SK-N-SH (cell line): ENCODE measurements around the gene CCDC28A. TPM values are rescaled to one million over a fixed set of nuclear protein-coding genes. Genes with fewer than 3 reads are reported as not detected.
A peak's percentile ranks its signal among the peaks of the same experiment; 100 is the strongest.

Experiments used
- CTCF ChIA-PET: fragments of 300-600, 350-600 bp; formaldehyde crosslinking; extraction: SDS; loops from one replicate; lab custom pipeline; 2021; lab: Yijun Ruan, JAX
- POLR2A ChIA-PET: fragments of 350-600 bp; sonication (Branson Sonifier 250); formaldehyde crosslinking; extraction: SDS; loops from one replicate; lab custom pipeline; 2020; ENCODE audit warnings: antibody characterized with exemption, inconsistent platforms; lab: Yijun Ruan, JAX
- DNase-seq: peaks from one replicate; pipeline ENCODE4 v3.0.0; 2012
- H2AFZ ChIP-seq: fragments of 200-600 bp; sonication (generic); 2 replicates; pipeline ENCODE4 v1.8.1; 2016; ENCODE audit warnings: antibody characterized with exemption, mild to moderate bottlenecking, low read depth
- H3F3A ChIP-seq: fragments of 200-600 bp; sonication (generic); replicated peaks from 2 replicates; pipeline ENCODE3; 2016; ENCODE audit warnings: antibody characterized with exemption, mild to moderate bottlenecking; ENCODE audit not compliant: insufficient read depth
- H3K27ac ChIP-seq, 2 experiments: fragments of 200-500 bp in 1 of 2; fragments of 200-600 bp in 1 of 2; sonication (Bioruptor generic) in 1 of 2; sonication (generic), shearing (Covaris generic) in 1 of 2; 2 replicates each; pipeline versions ENCODE4 v1.5.1 to v1.6.1; 2014 to 2016; ENCODE audit warnings: low read depth in 2 of 2, inconsistent platforms in 1 of 2, low read length in 1 of 2, mild to moderate bottlenecking in 1 of 2, mixed read lengths in 1 of 2
- H3K27me3 ChIP-seq: fragments of 200-600 bp; sonication (generic), shearing (Covaris generic); 2 replicates; pipeline ENCODE4 v1.6.1; 2016; ENCODE audit warnings: mixed run types; ENCODE audit not compliant: insufficient read depth
- H3K36me3 ChIP-seq, 2 experiments: fragments of 200-500 bp in 1 of 2; fragments of 200-600 bp in 1 of 2; sonication (Bioruptor generic) in 1 of 2; sonication (generic) in 1 of 2; replicated peaks in 1 of 2; 2 replicates each; pipeline versions ENCODE3 to v1.5.1; 2014 to 2016; ENCODE audit warnings: low read length in 1 of 2, mild to moderate bottlenecking in 1 of 2; ENCODE audit not compliant: insufficient read depth in 2 of 2, control insufficient read depth in 1 of 2
- H3K4me1 ChIP-seq, 2 experiments: fragments of 200-500 bp in 1 of 2; fragments of 200-600 bp in 1 of 2; sonication (Bioruptor generic) in 1 of 2; sonication (generic), shearing (Covaris generic) in 1 of 2; 2 replicates each; pipeline versions ENCODE4 v1.5.1 to v1.6.1; 2014 to 2016; ENCODE audit warnings: low read depth in 1 of 2, low read length in 1 of 2, mixed run types in 1 of 2; ENCODE audit not compliant: insufficient read depth in 2 of 2, control insufficient read depth in 1 of 2
- H3K4me2 ChIP-seq: fragments of 200-600 bp; sonication (generic), shearing (Covaris generic); 2 replicates; pipeline ENCODE4 v1.6.1; 2017; ENCODE audit warnings: mixed run types
- H3K4me3 ChIP-seq, 2 experiments: fragments of 200-500 bp in 1 of 2; fragments of 200-600 bp in 1 of 2; sonication (Bioruptor generic) in 1 of 2; sonication (generic), shearing (Covaris generic) in 1 of 2; 2 replicates each; pipeline versions ENCODE4 v1.5.1 to v1.8.1; 2014 to 2016; ENCODE audit warnings: low read depth in 2 of 2, inconsistent platforms in 1 of 2, low read length in 1 of 2, mild to moderate bottlenecking in 1 of 2, mixed read lengths in 1 of 2, moderate library complexity in 1 of 2
- H3K79me2 ChIP-seq: fragments of 200-600 bp; sonication (generic); 2 replicates; pipeline ENCODE4 v1.8.1; 2017; ENCODE audit warnings: mild to moderate bottlenecking; ENCODE audit not compliant: insufficient read depth
- H3K9ac ChIP-seq: fragments of 200-600 bp; sonication (generic); 2 replicates; pipeline ENCODE4 v1.6.1; 2017; ENCODE audit warnings: mixed run types
- H3K9me2 ChIP-seq: fragments of 200-600 bp; sonication (generic); 2 replicates; pipeline ENCODE4 v1.6.1; 2017; ENCODE audit warnings: mixed run types
- H3K9me3 ChIP-seq: fragments of 200-600 bp; sonication (generic); 2 replicates; pipeline ENCODE4 v1.6.1; 2017; ENCODE audit warnings: mixed run types, mild to moderate bottlenecking, moderate library complexity
- H4K20me1 ChIP-seq: fragments of 200-600 bp; sonication (generic); 2 replicates; pipeline ENCODE4 v1.6.1; 2017; ENCODE audit warnings: mild to moderate bottlenecking, mixed run types; ENCODE audit not compliant: insufficient read depth
- CHD2 ChIP-seq: fragments of 150-350 bp; IDR thresholded peaks from 2 replicates; pipeline ENCODE4 v1.6.1; 2018; ENCODE audit warnings: low read length; ENCODE audit not compliant: partially characterized antibody
- EP300 ChIP-seq, 2 experiments: IDR thresholded peaks; 2 replicates each; pipeline versions ENCODE4 v1.4.0 to v1.6.1; 2012; ENCODE audit warnings: borderline replicate concordance in 1 of 2, low read depth in 1 of 2, low read length in 1 of 2
- EZH2phosphoT487 ChIP-seq: fragments of 200-600 bp; sonication (generic); IDR thresholded peaks from 2 replicates; pipeline ENCODE4 v1.6.1; 2017; ENCODE audit warnings: low read depth, mixed run types, mild to moderate bottlenecking, antibody characterized with exemption, moderate library complexity, borderline replicate concordance
- FOSL2 ChIP-seq: IDR thresholded peaks from 2 replicates; pipeline ENCODE4 v1.4.0; 2012; ENCODE audit warnings: low read depth, mild to moderate bottlenecking, moderate library complexity, borderline replicate concordance
- FOXJ3 ChIP-seq: sonication (generic); formaldehyde crosslinking; IDR thresholded peaks from 2 replicates; pipeline ENCODE4 v1.5.1; 2020; ENCODE audit warnings: mild to moderate bottlenecking, missing genetic modification reagents
- FOXM1 ChIP-seq: IDR thresholded peaks from 2 replicates; pipeline ENCODE4 v1.4.0; 2012; ENCODE audit warnings: low read depth, mild to moderate bottlenecking
- GABPA ChIP-seq: IDR thresholded peaks from 2 replicates; pipeline ENCODE4 v1.4.0; 2012; ENCODE audit warnings: low read depth, mild to moderate bottlenecking
- JUND ChIP-seq: IDR thresholded peaks from 2 replicates; pipeline ENCODE4 v1.4.0; 2012
- NFIC ChIP-seq: IDR thresholded peaks from 2 replicates; pipeline ENCODE4 v1.4.0; 2012; ENCODE audit warnings: borderline replicate concordance
- POLR2AphosphoS5 ChIP-seq: IDR thresholded peaks from 2 replicates; pipeline ENCODE4 v1.6.1; 2012; ENCODE audit warnings: low read depth, low read length
- RAD21 ChIP-seq: IDR thresholded peaks from 2 replicates; pipeline ENCODE4 v1.6.1; 2012; ENCODE audit warnings: mild to moderate bottlenecking, low read length
- RCOR1 ChIP-seq: fragments of 150-350 bp; IDR thresholded peaks from 2 replicates; pipeline ENCODE4 v1.6.1; 2017; ENCODE audit warnings: antibody characterized with exemption, low read length
- SIN3A ChIP-seq: IDR thresholded peaks from 2 replicates; pipeline ENCODE4 v1.6.1; 2012; ENCODE audit warnings: low read depth, mild to moderate bottlenecking, low read length, moderate library complexity, borderline replicate concordance
- SMC3 ChIP-seq: IDR thresholded peaks from 2 replicates; pipeline ENCODE4 v1.6.1; 2012; ENCODE audit warnings: low read depth, low read length, improper control_type of control experiment
- TAF1 ChIP-seq: IDR thresholded peaks from 2 replicates; pipeline ENCODE4 v1.6.1; 2012; ENCODE audit warnings: low read depth, mild to moderate bottlenecking, low read length, moderate library complexity, borderline replicate concordance
- TCF12 ChIP-seq: IDR thresholded peaks from 2 replicates; pipeline ENCODE4 v1.4.0; 2012
- TEAD4 ChIP-seq: IDR thresholded peaks from 2 replicates; pipeline ENCODE4 v1.4.0; 2012; ENCODE audit warnings: mild to moderate bottlenecking, borderline replicate concordance; ENCODE audit not compliant: insufficient read depth
- WGBS: methylation state at CpG from one replicate; pipeline ENCODE4 v1.1.6; 2017; ENCODE audit warnings: low lambda C conversion rate; 5-methylcytosine and 5-hydroxymethylcytosine counted together
- polyA plus RNA-seq, 3 experiments: library from polyadenylated mRNA; depleted of rRNA; stranded (reverse); fragments of >200 nt; gene quantifications; 2 replicates each; pipeline ENCODE4 v1.2.3, GENCODE V29; 2012
- TF ChIP-seq, protein P1 (sequence below): IDR thresholded peaks from 2 replicates; pipeline ENCODE4 v1.6.1; 2012; ENCODE audit warnings: mild to moderate bottlenecking, low read depth, low read length, moderate library complexity
- TF ChIP-seq, protein P2 (sequence below): fragments of 200-600 bp; sonication (generic); IDR thresholded peaks from 2 replicates; pipeline ENCODE4 v1.6.1; 2017; ENCODE audit warnings: antibody characterized with exemption, mild to moderate bottlenecking, moderate library complexity
- TF ChIP-seq, protein P3 (sequence below): IDR thresholded peaks from 2 replicates; pipeline ENCODE4; 2012
- TF ChIP-seq, protein P4 (sequence below): fragments of 150-350 bp; IDR thresholded peaks from 2 replicates; pipeline ENCODE4 v1.6.1; 2017; ENCODE audit warnings: antibody characterized with exemption, low read length, low read depth, borderline replicate concordance

CCDC28A gene
- polyA plus RNA-seq, 1 of the 3 experiments (the other 2 are of a cell fraction): 11.4 TPM

DNA sequence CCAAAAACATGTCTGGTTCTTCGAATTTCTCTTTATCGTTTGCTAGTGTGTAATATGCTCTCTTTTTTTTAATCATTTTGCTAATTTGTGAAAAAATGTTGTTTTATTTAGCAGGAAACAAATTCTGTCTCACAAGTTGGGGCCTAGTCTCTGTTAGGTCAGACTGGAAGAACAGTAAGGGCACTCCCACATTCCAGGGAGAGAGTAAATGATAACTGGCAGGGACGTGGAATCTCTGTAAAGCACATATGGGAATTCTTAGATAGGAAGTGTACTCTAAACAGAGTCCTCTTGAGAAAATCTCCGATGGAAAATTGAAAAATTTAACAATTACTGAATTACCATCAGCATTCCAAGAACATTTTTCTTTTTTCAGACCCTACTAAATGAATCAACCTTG, 16.4 kb upstream of the CCDC28A start:
- Histone ChIP-seq H2AFZ (no peak overlapping the region), H3K27ac (no peak overlapping the region), H3K27me3 (no peaks in the 10 kb centered on the region), H3K9me2 (no peaks in the 10 kb centered on the region), H3K9me3 (no peaks in the 10 kb centered on the region), H3K4me1 (no peaks in the 10 kb centered on the region), H3K4me2 (no peak overlapping the region), H3K9ac (no peak overlapping the region), H3F3A (no peaks in the 10 kb centered on the region), H3K4me3 (no peak overlapping the region), H3K79me2 (no peaks in the 10 kb centered on the region), H3K36me3 (no peaks in the 10 kb centered on the region), H4K20me1 (no peaks in the 10 kb centered on the region)
- POLR2A ChIA-PET: no interaction called here
- TF ChIP-seq RAD21 (no peak), TEAD4 (no peak), FOSL2 (no peak), NFIC (no peak), EZH2phosphoT487 (no peak)
- TF ChIP-seq, protein P1, sequence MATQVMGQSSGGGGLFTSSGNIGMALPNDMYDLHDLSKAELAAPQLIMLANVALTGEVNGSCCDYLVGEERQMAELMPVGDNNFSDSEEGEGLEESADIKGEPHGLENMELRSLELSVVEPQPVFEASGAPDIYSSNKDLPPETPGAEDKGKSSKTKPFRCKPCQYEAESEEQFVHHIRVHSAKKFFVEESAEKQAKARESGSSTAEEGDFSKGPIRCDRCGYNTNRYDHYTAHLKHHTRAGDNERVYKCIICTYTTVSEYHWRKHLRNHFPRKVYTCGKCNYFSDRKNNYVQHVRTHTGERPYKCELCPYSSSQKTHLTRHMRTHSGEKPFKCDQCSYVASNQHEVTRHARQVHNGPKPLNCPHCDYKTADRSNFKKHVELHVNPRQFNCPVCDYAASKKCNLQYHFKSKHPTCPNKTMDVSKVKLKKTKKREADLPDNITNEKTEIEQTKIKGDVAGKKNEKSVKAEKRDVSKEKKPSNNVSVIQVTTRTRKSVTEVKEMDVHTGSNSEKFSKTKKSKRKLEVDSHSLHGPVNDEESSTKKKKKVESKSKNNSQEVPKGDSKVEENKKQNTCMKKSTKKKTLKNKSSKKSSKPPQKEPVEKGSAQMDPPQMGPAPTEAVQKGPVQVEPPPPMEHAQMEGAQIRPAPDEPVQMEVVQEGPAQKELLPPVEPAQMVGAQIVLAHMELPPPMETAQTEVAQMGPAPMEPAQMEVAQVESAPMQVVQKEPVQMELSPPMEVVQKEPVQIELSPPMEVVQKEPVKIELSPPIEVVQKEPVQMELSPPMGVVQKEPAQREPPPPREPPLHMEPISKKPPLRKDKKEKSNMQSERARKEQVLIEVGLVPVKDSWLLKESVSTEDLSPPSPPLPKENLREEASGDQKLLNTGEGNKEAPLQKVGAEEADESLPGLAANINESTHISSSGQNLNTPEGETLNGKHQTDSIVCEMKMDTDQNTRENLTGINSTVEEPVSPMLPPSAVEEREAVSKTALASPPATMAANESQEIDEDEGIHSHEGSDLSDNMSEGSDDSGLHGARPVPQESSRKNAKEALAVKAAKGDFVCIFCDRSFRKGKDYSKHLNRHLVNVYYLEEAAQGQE: no peak
- 59% methylated on average over 4 of the region's 4 CpGs for WGBS
- CTCF ChIA-PET: no interaction called here
- no peak for DNase-seq

DNA sequence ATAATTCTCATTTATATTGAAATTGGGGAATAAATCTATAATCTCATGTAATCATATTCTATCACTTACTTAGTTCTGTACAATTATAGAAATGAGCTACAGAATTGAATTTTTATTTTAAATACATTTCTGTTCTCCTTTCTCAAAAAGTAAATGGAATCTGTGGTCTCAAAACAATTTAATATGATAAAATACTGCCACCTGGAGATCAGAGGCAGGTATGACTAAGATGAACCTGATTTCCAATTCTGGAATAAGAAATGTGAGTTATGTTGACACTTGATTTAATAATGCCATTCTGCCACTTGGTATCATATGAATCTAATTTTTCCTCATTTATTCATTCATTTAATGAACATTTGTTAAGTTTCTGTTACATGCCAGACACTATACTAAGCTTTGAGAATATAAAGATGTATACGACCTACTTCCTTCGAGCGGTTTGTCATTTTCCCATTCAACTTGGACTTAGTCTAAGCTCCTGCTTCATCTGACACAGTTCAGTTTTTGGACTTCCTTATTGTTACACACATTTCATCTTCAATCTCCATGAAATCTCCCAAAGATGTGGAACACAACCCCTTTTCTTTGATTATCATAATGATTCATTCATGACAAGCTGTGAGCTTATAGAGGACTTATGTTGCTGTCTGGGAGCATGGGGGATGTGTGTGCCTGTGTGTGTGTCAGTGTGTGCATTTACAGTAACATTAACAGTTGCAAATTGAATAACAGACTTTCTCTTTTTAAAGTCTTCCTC, 7.5 kb upstream of the CCDC28A start:
- POLR2A ChIA-PET: no interaction called here
- 95% methylated on average over 3 of the region's 3 CpGs for WGBS
- Histone ChIP-seq H4K20me1 (no peaks in the 10 kb centered on the region), H3K9ac (no peak overlapping the region), H3K4me2 (no peak overlapping the region), H3K27me3 (no peaks in the 10 kb centered on the region), H3F3A (no peaks in the 10 kb centered on the region), H3K9me3 (no peaks in the 10 kb centered on the region), H3K27ac (no peak overlapping the region), H3K4me3 (no peak overlapping the region; a peak in 1 of 4 replicates), H2AFZ (no peak overlapping the region), H3K4me1 (no peaks in the 10 kb centered on the region), H3K79me2 (no peaks in the 10 kb centered on the region), H3K36me3 (no peaks in the 10 kb centered on the region), H3K9me2 (no peaks in the 10 kb centered on the region)
- CTCF ChIA-PET: interaction anchor here (0.7 to 5.9 kb wide), 12 partner anchors 17 to 657 kb away, joined by 3 to 68 read pairs (median 4); no protein-coding TSS in a partner anchor
- DNase-seq: peak; percentile 22
- TF ChIP-seq JUND (no peak), FOXJ3 (CRISPR knock-in tag) (no peak), TAF1 (no peak), EP300 (IDR thresholded peaks at IDR 0.05; ENCODE audit: borderline replicate concordance in 1 of 2, low read depth in 1 of 2, low read length in 1 of 2) (no peak), FOXM1 (no peak), CHD2 (no peak), RCOR1 (no peak), TCF12 (no peak), GABPA (no peak), SIN3A (no peak), SMC3 (peak; percentile 52), POLR2AphosphoS5 (no peak), FOSL2 (no peak), RAD21 (peak; percentile 70)
- TF ChIP-seq, protein P2, sequence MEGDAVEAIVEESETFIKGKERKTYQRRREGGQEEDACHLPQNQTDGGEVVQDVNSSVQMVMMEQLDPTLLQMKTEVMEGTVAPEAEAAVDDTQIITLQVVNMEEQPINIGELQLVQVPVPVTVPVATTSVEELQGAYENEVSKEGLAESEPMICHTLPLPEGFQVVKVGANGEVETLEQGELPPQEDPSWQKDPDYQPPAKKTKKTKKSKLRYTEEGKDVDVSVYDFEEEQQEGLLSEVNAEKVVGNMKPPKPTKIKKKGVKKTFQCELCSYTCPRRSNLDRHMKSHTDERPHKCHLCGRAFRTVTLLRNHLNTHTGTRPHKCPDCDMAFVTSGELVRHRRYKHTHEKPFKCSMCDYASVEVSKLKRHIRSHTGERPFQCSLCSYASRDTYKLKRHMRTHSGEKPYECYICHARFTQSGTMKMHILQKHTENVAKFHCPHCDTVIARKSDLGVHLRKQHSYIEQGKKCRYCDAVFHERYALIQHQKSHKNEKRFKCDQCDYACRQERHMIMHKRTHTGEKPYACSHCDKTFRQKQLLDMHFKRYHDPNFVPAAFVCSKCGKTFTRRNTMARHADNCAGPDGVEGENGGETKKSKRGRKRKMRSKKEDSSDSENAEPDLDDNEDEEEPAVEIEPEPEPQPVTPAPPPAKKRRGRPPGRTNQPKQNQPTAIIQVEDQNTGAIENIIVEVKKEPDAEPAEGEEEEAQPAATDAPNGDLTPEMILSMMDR: peak; percentile 71
- TF ChIP-seq, protein P3, sequence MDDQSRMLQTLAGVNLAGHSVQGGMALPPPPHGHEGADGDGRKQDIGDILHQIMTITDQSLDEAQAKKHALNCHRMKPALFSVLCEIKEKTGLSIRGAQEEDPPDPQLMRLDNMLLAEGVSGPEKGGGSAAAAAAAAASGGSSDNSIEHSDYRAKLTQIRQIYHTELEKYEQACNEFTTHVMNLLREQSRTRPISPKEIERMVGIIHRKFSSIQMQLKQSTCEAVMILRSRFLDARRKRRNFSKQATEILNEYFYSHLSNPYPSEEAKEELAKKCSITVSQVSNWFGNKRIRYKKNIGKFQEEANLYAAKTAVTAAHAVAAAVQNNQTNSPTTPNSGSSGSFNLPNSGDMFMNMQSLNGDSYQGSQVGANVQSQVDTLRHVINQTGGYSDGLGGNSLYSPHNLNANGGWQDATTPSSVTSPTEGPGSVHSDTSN: no peak
- TF ChIP-seq, protein P4, sequence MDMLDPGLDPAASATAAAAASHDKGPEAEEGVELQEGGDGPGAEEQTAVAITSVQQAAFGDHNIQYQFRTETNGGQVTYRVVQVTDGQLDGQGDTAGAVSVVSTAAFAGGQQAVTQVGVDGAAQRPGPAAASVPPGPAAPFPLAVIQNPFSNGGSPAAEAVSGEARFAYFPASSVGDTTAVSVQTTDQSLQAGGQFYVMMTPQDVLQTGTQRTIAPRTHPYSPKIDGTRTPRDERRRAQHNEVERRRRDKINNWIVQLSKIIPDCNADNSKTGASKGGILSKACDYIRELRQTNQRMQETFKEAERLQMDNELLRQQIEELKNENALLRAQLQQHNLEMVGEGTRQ: no peak
